ENCODE data around the gene SHTN1. TPM values are rescaled to one million over a fixed set of nuclear protein-coding genes. Genes with fewer than 3 reads are reported as not detected.
A peak's percentile ranks its signal among the peaks of the same experiment; 100 is the strongest.

Gene SHTN1
- total and polyA plus RNA-seq, 2 experiments from 2014 or later, result 0.86 to 3.5 TPM

DNA sequence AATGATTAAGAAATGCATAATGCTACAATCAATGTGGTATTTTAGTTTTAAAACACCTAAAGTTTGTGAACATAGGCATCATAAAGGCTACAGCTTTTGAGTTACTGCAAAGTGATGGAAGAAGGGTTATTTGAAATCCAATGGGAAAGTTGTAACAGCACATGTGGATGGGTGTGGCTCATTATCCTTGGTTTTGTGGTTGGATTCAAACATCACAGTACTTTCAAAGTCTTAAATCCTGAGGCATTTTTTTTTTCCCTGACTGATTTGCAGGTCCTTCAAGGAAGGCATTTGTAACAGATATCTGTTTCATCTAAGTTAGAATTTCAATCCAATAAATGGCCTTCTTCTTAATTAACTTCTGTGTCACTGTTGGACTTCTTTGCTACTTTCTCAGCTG lies 9.8 kb upstream of the SHTN1 start:
- no peaks in the 10 kb centered on the region for H3K27me3 ChIP-seq (replicated peaks; ENCODE audit: insufficient read depth)
- H3K27ac ChIP-seq, result no peak overlapping the region
- no peaks in the 10 kb centered on the region for H3K9me2 ChIP-seq (ENCODE audit: insufficient read depth)
- no peak overlapping the region for H3K4me2 ChIP-seq (ENCODE audit: unreplicated experiment)
- H3K36me3 ChIP-seq (ENCODE audit: low read depth), result no peaks in the 10 kb centered on the region
- no peaks in the 10 kb centered on the region for H3K4me1 ChIP-seq (ENCODE audit: insufficient read depth)
- H3K79me2 ChIP-seq (ENCODE audit: insufficient read depth), result no peaks in the 10 kb centered on the region
- no peaks in the 10 kb centered on the region for H3F3A ChIP-seq (ENCODE audit: insufficient read depth)
- no peaks in the 10 kb centered on the region for H3K9me3 ChIP-seq (ENCODE audit: low read depth)
- H3K9ac ChIP-seq, result no peak overlapping the region
- no peak overlapping the region for H3K4me3 ChIP-seq
- no peak overlapping the region for H2AFZ ChIP-seq
- no peaks in the 10 kb centered on the region for H4K20me1 ChIP-seq (ENCODE audit: insufficient read depth)
- TF ChIP-seq EZH2phosphoT487 (IDR thresholded peaks at IDR 0.05; ENCODE audit: insufficient read depth, low read depth), result no peak
- no peak for TF ChIP-seq EZH2 (IDR thresholded peaks at IDR 0.05; ENCODE audit: insufficient read depth, poor library complexity, severe bottlenecking)
- in situ Hi-C loops (cut with MboI), result no loop called here
- DNase-seq, result no peak

DNA sequence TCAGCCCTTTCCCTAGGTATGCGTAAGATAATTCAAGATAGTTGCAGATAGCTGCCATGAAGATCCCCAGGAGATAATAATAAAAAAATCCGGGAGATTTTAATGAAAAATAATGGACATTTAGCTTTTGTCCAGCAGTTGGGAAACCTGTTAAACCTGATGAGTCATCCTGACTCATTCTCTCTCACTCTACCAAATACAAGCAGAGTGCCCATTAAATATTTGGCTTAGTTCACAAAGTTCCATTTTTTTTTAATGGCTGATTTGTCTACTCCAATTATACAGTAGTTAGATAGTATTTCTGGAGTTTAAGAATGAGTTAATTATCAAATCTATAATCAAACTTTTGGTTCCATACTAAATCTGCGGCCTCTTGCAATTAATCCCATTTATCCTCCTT lies 2.1 kb upstream of the SHTN1 start:
- Histone ChIP-seq H3K36me3 (ENCODE audit: low read depth) (no peaks in the 10 kb centered on the region), H3K4me2 (ENCODE audit: unreplicated experiment) (no peak overlapping the region), H4K20me1 (ENCODE audit: insufficient read depth) (no peaks in the 10 kb centered on the region), H2AFZ (no peak overlapping the region), H3K9me3 (ENCODE audit: low read depth) (no peaks in the 10 kb centered on the region), H3K9me2 (ENCODE audit: insufficient read depth) (no peaks in the 10 kb centered on the region), H3K27ac (no peak overlapping the region), H3F3A (ENCODE audit: insufficient read depth) (peaks cover 9% of the 10 kb centered on the region), H3K27me3 (replicated peaks; ENCODE audit: insufficient read depth) (no peaks in the 10 kb centered on the region), H3K4me1 (ENCODE audit: insufficient read depth) (0 out of 2 replicates have a peak, but pooled peaks cover 3% of the 10 kb centered on the region), H3K4me3 (no peak overlapping the region), H3K9ac (no peak overlapping the region), H3K79me2 (ENCODE audit: insufficient read depth) (0 out of 2 replicates have a peak, but pooled peaks cover 4% of the 10 kb centered on the region)
- peak; percentile 86 for DNase-seq
- 56 to 59% methylated on average over 3 of the region's 3 CpGs for WGBS, 2 experiments (ENCODE audit: low coverage in 1 of 2, low lambda C conversion rate in 2 of 2, missing lambda C conversion rate in 2 of 2)
- in situ Hi-C loops (cut with MboI), result no loop called here
- TF ChIP-seq EZH2 (IDR thresholded peaks at IDR 0.05; ENCODE audit: insufficient read depth, poor library complexity, severe bottlenecking) (no peak), EZH2phosphoT487 (IDR thresholded peaks at IDR 0.05; ENCODE audit: insufficient read depth, low read depth) (no peak)

DNA sequence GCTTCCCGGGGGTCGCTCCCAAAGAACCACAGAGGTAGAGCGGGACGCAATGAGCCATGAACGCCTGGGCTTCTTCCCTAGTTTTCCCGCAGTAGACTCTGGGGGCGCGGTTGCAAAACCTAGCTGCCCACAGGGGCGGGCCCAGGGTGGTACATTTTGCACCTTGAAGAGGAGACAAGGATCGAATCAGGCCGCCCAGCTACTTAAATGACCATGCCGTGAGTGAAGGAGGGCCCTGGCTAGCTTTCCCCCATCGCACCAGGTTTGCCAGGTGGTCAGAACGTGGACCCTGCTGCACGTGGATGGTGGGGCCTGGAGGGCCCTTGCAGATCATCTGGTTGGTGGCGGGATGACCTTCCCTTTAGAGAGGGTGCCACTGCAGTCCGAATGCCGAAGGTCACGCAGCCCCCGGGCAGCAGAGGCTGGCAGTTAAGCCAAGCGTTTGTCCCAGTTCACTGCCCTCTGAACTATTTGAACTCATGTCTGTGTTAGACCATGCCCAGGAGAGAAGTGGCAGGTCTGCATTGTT lies 604 bp upstream of the SHTN1 start:
- in situ Hi-C loops (cut with MboI), result no loop called here
- 0 out of 2 replicates have a peak, but pooled peaks cover 3% of the 10 kb centered on the region for H3K4me1 ChIP-seq (ENCODE audit: insufficient read depth)
- H2AFZ ChIP-seq, result peak overlapping the region; percentile 93
- TF ChIP-seq EZH2phosphoT487 (IDR thresholded peaks at IDR 0.05; ENCODE audit: insufficient read depth, low read depth) (no peak), EZH2 (IDR thresholded peaks at IDR 0.05; ENCODE audit: insufficient read depth, poor library complexity, severe bottlenecking) (no peak)
- peak overlapping the region; percentile 87 for H3K9ac ChIP-seq
- no peaks in the 10 kb centered on the region for H4K20me1 ChIP-seq (ENCODE audit: insufficient read depth)
- H3K27ac ChIP-seq, result no peak overlapping the region
- DNase-seq, result peak; percentile 22
- 42 to 45% methylated on average over 21 of the region's 21 CpGs for WGBS, 2 experiments (ENCODE audit: low coverage in 1 of 2, low lambda C conversion rate in 2 of 2, missing lambda C conversion rate in 2 of 2)
- 0 out of 2 replicates have a peak, but pooled peaks cover 4% of the 10 kb centered on the region for H3K79me2 ChIP-seq (ENCODE audit: insufficient read depth)
- H3F3A ChIP-seq (ENCODE audit: insufficient read depth), result peaks cover 9% of the 10 kb centered on the region
- H3K4me3 ChIP-seq, result peak overlapping the region; percentile 85
- no peaks in the 10 kb centered on the region for H3K9me3 ChIP-seq (ENCODE audit: low read depth)
- no peaks in the 10 kb centered on the region for H3K27me3 ChIP-seq (replicated peaks; ENCODE audit: insufficient read depth)
- H3K4me2 ChIP-seq (ENCODE audit: unreplicated experiment), result peak overlapping the region; percentile 68
- no peaks in the 10 kb centered on the region for H3K36me3 ChIP-seq (ENCODE audit: low read depth)
- no peaks in the 10 kb centered on the region for H3K9me2 ChIP-seq (ENCODE audit: insufficient read depth)

DNA sequence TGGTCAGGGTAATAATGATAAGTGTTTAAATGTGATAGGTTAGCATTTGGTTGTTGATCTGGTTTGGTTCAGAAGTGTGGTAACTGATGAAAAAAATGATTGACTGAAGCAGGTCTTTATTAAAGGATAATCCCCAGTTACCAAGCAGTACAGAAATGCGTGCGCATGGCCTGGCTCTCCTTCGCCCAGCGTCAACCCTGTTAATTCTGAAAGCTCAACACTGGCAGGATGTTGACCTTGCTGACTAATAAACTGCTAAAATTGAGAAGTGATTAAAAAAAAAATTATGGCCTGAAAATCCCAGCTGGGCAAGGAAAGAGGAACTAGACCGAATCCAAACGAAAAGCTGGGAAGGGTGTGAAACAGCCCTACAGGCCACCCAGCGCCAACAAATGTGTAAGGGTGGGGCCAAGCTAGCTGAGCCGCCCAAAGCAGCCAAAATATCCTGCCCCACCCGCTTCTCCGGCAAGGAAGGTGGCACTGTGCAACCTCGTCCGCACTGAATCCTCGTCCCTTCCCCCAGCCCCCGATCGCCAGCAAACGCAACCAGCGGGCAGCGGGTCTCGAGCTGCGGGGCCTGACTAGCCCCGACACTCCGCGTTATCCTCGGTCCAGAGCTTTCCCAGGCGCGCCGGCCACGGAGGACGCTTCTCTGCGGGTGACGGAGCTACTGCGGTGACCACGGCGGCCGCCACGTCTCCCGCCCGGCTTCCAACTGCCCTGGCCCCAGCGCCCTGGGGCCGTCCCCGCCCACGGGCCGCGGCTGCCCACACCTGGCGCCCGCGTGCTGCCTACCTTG lies 561 bp downstream of the SHTN1 start:
- 0 out of 2 replicates have a peak, but pooled peaks cover 3% of the 10 kb centered on the region for H3K4me1 ChIP-seq (ENCODE audit: insufficient read depth)
- H3K36me3 ChIP-seq (ENCODE audit: low read depth), result no peaks in the 10 kb centered on the region
- H3K27ac ChIP-seq, result peak overlapping the region; percentile 1; the same call in 1 of the 2 replicates
- in situ Hi-C loops (cut with MboI), result no loop called here
- H3F3A ChIP-seq (ENCODE audit: insufficient read depth), result peaks cover 9% of the 10 kb centered on the region
- H3K9me2 ChIP-seq (ENCODE audit: insufficient read depth), result no peaks in the 10 kb centered on the region
- H3K9ac ChIP-seq, result peak overlapping the region; percentile 87
- 3 to 5% methylated on average over 42 to 43 of the region's 47 CpGs for WGBS, 2 experiments (ENCODE audit: low coverage in 1 of 2, low lambda C conversion rate in 2 of 2, missing lambda C conversion rate in 2 of 2)
- DNase-seq, result peak; percentile 72
- H3K27me3 ChIP-seq (replicated peaks; ENCODE audit: insufficient read depth), result no peaks in the 10 kb centered on the region
- 0 out of 2 replicates have a peak, but pooled peaks cover 4% of the 10 kb centered on the region for H3K79me2 ChIP-seq (ENCODE audit: insufficient read depth)
- TF ChIP-seq EZH2 (IDR thresholded peaks at IDR 0.05; ENCODE audit: insufficient read depth, poor library complexity, severe bottlenecking) (no peak), EZH2phosphoT487 (IDR thresholded peaks at IDR 0.05; ENCODE audit: insufficient read depth, low read depth) (no peak)
- H4K20me1 ChIP-seq (ENCODE audit: insufficient read depth), result no peaks in the 10 kb centered on the region
- peak overlapping the region; percentile 68 for H3K4me2 ChIP-seq (ENCODE audit: unreplicated experiment)
- H2AFZ ChIP-seq, result peak overlapping the region; percentile 93
- peak overlapping the region; percentile 85 for H3K4me3 ChIP-seq
- no peaks in the 10 kb centered on the region for H3K9me3 ChIP-seq (ENCODE audit: low read depth)

All from GM23248 (cell line).